GM10248 (cell line): ENCODE data around the gene ARHGAP18.

Experiments
- CTCF ChIA-PET: fragments of 300-600 bp; sonication (Branson Sonifier 250); formaldehyde crosslinking; extraction: SDS; loops from one replicate; lab custom pipeline; 2021; ENCODE audit warnings: antibody characterized with exemption; lab: Yijun Ruan, JAX
- POLR2A ChIA-PET: fragments of 350-650 bp; sonication (Branson Sonifier 250); formaldehyde crosslinking; extraction: SDS; loops from one replicate; lab custom pipeline; 2020; ENCODE audit warnings: antibody characterized with exemption; lab: Yijun Ruan, JAX
- DNase-seq: peaks from one replicate; pipeline ENCODE4 v3.0.0; 2012; ENCODE audit errors: extremely low spot score
- CTCF ChIP-seq: IDR thresholded peaks from 2 replicates; pipeline ENCODE4 v1.5.1; 2012; ENCODE audit warnings: mild to moderate bottlenecking, low read depth; ENCODE audit errors: extremely low read depth, missing control alignments, control extremely low read depth

Gene ARHGAP18

DNA sequence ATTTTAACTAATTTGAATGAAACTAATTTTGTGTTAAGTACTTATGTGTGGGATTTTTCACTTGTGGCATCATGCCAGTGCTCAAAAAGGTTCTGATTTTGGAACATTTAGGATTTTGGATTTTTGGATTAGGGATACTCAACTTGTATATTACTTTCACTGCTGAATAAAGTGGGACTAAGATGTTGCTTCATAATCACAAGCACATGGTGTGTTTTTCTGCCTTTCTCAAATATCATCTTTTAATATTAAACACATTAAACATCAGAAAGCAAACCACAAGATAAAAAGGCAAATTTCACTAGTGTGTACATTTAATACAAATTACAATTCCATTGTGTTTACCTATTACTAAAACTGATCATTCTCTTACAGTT is 89.8 kb downstream of the ARHGAP18 start:
- no peak for DNase-seq
- ChIA-PET CTCF (interaction anchor here (3.2 kb wide), 1 partner anchor 10 kb away, joined by 11 read pairs; no protein-coding TSS in a partner anchor), POLR2A (no interaction called here)
- TF ChIP-seq CTCF, result no peak

GRCh38 chr6:129619579-129620233 is 90.3 kb downstream of the ARHGAP18 start:
- ChIA-PET CTCF (interaction anchor here (3.2 kb wide), 1 partner anchor 10 kb away, joined by 11 read pairs; no protein-coding TSS in a partner anchor), POLR2A (no interaction called here)
- peak; percentile 20 for DNase-seq
- no peak for TF ChIP-seq CTCF

DNA sequence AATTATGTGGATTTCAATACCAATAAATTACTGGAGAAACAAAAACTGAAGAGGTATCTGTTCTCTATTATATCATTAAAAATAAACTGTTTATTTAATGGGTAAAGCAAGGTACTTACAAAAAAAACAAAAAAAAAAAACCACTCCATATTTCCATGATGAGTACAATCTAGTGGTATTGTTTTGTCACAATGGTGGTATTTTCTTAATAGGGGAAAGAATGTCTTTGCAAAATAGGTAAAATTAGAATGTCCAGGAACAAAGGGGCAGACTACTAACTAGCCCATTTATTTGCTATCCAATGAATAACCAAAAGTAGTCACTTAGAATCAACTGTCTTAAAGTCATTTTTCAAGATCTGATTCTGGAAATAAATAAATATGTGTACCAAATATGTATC is 92.0 kb downstream of the ARHGAP18 start:
- DNase-seq, result no peak
- POLR2A ChIA-PET, result no interaction called here
- TF ChIP-seq CTCF, result no peak
- CTCF ChIA-PET, result interaction anchor here (1.3 to 3.2 kb wide), 2 partner anchors 8 to 19 kb away, joined by 3 to 11 read pairs; no protein-coding TSS in a partner anchor

- ChIA-PET POLR2A (no interaction called here), CTCF (interaction anchor here (1.1 to 1.6 kb wide), 2 partner anchors 18 to 66 kb away, joined by 3 to 6 read pairs; no protein-coding TSS in a partner anchor)
- no peak for DNase-seq
- no peak for TF ChIP-seq CTCF
Observed at GRCh38 chr6:129615496-129615895, 94.5 kb downstream of the ARHGAP18 start.

GRCh38 chr6:129615020-129615419 is 95.0 kb downstream of the ARHGAP18 start:
- no peak for DNase-seq
- CTCF ChIA-PET, result interaction anchor here (1.2 to 1.6 kb wide), 2 partner anchors 17 to 18 kb away, joined by 3 to 6 read pairs; no protein-coding TSS in a partner anchor
- TF ChIP-seq CTCF, result no peak
- POLR2A ChIA-PET, result no interaction called here

DNA sequence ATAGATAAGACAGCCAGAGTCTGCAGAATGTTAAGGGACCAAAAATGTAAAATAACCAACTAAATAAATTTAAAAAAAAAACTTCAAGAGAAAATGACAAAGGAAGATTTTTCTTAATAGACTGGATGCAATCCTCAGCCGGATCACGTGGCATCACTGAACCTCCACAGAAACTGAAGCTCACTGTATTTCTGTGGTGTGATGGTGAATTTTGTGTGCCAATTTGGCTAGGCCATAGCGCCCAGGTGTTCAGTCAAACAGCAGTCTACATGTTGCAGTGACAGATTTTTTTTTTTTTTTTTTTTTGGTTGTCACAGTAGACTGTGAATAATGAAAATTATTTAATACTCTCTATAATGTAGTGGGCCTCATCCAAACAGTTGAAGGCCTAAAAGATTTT is 95.5 kb downstream of the ARHGAP18 start:
- DNase-seq, result no peak
- ChIA-PET CTCF (interaction anchor here (0.6 to 1.6 kb wide), 5 partner anchors 8 to 19 kb away, joined by 3 to 6 read pairs (median 4); no protein-coding TSS in a partner anchor), POLR2A (no interaction called here)
- no peak for TF ChIP-seq CTCF
